GM21786 (cell line): ENCODE results near the gene ABCA3.

Experiments used
- ATAC-seq: cut with Tn5 transposase; IDR thresholded peaks from one replicate; pipeline ENCODE4 v1.9.1; 2021; ENCODE audit not compliant: unreplicated experiment

Gene ABCA3

DNA sequence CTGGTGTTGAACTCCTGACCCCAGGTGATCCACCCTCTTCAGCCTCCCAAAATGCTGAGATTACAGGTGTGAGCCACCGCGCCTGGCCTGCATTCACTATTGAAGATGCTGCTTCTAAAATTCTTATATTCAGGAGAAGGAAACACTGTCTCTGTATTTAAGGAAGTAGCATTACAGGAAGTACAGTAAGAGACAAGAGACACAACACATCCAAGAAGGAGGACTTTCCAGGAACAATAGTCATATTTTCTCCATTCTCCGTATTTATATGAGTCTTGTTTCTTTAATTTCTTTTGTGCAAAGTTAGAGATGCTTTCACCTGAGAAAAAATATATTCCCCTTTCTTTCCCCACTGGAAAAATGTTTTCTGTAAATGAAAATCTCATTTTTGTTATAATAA is 18.3 kb upstream of the ABCA3 start:
- ATAC-seq = no peak

DNA sequence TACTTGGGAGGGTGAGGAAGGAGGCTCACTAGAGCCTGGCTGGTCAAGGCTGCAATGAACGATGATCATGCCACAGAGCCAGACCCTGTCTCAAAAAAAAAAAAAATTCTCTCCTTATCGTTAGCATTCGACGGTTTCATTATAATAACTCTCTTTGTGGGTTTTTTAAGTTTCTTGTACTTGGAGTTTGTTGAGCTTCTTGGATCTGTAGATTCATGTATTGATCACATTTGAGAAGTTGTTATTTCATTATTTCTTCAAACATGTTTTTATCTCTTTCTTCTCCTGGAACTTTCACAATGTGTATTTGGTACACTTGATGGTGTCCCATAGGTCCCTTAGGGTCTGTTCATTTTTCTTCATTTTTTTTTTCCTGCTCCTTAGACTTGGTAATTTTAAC is 16.8 kb upstream of the ABCA3 start:
- no peak for ATAC-seq

DNA sequence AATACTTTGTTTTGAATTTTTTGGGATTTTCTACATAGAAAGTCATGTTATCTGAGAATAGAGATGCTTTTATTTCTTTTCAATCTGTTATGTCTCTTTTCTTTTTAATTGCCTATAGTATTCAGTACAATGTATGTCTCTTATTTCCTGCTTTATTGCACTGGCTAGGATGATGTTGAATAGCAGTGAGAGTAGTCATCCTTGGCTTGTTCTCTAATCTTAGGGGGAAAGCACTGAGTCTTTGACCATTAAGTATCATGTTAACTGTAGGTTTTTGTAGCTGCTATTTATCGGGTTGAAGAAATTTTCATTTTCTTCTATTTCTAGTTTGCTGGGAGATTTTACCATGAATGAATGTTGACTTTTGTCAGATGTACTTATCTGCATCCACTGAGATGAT is 10.0 kb upstream of the ABCA3 start:
- no peak for ATAC-seq

DNA sequence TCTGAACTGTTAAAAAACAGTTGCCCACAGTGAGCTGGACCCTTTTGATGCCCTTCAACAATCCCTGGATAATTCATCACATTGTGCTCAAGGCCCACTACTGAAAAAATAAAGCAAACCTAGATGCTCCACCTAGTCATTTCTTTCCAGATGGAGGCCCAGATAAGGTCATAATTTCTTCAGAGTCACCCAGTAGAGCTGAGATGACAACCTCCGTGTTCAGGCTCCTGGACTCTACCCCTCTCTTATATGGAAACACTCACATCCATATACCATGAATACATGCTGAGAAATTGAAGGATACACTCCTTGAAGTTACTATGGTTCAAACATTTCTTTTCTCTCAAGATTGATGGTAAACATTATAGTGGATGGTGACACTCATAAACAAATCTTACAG is 2.7 kb upstream of the ABCA3 start:
- ATAC-seq = no peak

DNA sequence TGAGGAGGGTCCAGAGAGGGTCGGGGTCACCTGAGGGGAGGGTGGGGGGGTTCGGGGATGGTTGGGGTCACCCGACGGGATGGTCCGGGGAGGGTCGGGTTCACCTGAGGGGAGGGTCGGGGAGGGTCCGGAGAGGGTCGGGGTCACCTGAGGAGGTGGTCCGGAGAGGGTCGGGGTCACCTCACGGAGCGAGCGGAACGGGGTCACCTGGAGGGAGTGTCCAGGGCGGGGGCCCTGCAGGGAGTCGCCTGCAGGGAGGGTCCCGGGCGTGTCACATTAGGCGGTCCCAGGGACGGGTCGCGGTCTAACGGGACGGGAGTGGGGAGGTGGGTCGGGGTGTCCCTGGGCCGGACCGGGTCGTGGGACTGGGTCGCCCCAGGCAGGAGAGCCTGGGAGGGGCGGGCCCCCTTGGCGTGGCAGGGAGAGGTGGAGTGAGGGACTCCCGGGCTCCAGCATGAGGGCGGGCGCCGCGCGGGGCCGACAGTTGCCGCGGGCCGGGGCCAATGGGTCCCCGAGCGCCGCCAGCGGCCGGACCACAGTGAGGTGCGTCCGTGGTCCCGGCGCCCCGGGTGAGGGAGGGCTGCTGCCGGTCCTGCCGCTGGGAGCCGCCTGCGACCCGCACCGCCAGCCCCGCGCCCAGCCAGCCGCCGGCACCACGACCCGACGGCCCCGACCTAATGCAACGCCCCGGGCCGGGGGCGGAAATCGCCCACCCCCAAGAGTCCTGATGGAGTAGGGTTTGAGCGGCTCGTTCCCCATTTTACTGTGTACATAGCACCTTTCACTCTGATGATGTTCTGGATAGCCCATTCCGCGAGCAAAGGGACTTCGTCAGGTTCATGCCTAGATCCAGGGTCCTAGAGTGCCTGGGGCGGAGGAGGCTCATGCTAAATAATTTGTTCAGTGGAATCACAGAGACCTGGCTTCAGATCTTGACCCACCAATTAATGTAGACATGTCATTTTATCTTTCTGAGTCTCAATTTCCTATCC is 1.2 kb upstream of the ABCA3 start:
- ATAC-seq = no peak

DNA sequence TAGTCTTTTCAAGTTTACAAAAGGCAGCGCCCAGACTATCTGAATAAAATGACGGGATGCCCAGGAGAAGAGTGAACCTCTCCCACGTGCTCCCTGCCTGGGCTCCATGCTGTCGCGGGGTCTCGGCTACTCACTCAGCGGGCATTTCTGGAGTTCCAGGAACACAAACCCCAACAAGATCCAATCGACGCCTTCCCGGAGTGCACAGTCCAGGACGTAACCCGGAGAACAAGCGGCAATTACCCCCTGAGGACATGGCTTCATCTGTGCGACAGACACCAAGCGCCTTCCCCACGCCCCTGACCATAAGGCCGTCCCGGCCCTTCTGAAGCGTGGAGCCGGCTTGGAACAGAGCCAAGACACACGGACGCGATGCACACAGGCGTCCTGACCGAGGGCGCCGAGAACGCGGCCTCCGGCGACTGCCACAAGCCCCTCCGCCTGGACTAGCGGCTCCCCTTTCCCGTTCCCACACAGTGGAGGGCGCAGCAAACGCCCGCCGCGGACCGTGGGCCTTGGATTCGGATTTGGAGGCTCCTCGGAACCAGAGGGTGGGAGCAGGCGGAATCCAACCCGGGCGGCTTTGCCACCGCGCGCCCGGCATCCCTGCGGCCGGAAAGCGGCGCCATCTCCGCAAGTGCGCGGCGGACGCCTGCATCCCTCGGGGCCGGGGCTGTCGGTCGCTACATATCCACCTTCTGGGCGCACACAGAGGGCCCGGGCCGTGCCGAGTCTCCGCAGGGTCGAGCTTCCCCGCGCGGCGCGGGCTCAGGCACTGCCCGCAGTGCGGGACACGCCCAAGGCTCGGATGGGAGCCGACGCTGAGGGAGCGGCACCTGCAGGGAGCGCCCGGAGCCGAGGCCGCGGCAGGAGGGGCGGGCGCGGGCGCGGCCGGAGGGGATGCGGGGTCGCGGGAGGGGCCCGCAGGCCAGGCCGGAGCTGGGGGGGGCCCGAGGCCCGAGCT is 725 bp downstream of the ABCA3 start:
- ATAC-seq = peak; percentile 24

DNA sequence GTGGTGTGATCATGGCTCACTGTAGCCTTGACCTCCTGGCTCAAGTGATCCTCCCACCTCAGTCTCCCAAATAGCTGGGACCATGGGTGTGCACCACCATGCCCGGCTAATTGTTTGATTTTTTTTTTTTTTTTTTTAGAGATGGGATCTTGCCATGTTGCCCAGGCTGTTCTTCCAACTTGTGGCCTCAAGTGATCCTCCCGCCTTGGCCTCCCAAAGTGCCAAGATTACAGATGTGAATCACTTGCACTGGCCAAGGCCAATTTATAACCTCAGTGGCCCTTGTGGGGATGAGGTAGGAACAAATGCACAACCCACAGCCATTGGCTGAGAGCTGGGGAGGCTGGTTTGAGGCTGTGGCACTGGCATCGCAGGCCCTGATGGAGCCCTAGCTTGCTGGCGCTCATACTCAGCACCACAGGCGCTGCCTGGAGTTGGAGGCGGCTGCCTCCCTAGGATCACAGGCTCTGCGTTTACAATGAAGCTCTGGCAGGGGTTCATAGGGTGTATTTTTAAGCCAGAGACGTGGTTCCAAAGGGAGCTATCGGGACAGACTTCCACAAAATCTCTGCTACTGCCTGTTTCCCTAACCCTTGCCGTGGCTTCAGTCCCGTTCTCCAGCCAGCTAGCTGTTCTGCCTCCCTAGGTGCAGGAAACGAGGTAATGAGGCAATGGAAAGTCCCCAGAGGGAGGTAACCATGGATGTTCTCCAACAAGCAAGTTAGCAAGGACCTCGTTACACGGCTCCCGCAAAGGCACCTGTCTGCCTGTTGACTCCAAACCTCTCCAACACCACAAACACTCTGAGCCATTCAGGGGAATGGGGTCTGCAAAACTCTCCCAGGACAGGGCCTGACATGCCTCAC is 2.9 kb downstream of the ABCA3 start:
- ATAC-seq = no peak

DNA sequence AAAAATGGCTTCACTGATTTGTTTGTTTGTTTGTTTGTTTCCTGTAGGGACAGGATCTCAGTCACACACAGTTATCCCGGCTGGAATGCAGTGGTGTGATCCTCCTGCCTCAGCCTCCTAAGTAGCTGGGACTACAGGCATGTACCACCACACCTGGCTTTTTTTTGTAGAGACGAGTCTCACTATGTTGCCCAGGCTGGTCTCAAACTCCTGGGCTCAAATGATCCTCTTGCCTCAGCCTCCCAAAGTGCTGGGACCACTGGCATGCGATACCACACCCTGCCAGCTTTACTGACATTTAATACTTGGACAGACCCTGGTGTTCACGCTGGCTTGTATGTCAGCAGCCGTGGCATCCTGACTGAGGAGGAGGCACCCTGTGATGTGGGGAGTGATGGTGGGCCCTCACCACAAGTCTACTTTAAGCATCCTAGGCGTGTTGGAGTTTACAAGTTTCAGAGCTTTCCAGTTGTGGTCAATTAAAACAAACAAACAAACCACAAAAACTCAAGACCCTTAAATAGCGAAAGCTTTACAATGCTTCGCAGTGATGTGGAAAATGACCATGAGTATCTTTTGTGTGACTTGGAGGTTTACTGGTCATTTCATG is 5.1 kb downstream of the ABCA3 start:
- ATAC-seq = no peak

DNA sequence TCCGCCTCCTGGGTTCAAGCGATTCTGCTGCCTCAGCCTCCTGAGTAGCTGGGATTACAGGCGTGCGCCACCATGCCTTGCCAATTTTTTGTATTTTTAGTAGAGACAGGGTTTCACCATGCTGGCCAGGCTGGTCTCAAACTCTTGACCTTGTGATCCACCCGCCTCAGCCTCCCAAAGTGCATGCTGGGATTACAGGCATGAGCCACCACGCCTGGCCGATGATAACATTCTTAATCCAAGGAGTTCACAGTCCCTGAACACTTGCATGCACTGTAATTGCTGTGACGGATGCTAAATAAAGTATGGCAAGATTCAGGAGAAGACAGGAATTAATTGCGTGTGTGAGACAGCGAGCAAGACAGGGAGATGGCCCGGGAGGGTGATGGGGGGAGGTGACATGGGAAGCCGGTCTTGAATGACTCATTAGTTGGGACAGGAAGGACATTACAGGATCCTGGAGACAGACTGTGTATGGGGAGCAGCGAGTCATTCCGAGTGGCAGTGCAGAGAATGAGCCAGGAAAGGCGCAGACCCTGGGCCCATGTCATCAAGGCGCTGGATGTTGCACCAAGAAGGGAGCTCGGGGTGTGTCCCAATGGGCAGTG is 6.7 kb downstream of the ABCA3 start:
- ATAC-seq = no peak

DNA sequence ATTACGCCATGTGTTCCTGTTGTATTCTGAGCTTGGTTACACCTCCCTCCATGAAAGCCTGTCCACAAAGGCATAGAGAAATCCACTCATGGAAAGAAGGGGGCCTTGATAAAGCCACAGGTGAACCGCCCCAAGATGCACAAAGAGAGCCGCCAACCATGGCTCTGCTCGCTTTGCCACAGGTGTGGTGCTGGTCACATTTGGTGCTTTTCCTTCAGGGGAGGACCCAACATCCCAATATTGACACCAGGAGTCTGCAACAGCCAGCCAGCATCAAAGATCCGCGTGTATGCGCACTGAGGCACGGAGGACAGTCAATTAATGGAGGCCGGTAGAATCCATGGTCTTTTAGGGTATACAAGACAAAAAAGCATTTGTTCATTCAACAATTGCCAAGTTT is 7.3 kb downstream of the ABCA3 start:
- ATAC-seq = no peak

DNA sequence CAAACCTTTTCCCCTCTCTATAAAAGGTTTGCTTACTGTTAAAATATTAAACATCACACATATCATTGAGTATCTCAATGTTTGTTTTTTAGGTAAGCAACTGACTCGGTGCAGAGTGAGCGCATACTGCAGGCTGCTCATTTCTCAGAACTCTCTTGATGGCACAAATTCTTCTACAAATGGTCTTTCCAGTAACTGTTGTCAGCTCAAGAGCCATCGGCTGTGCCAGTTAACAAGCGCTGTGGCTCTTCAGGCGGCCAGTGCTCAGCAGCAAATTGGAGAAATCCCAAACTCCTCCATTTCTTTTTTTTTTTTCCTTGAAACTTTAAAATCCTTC is 8.6 kb downstream of the ABCA3 start:
- ATAC-seq = no peak

DNA sequence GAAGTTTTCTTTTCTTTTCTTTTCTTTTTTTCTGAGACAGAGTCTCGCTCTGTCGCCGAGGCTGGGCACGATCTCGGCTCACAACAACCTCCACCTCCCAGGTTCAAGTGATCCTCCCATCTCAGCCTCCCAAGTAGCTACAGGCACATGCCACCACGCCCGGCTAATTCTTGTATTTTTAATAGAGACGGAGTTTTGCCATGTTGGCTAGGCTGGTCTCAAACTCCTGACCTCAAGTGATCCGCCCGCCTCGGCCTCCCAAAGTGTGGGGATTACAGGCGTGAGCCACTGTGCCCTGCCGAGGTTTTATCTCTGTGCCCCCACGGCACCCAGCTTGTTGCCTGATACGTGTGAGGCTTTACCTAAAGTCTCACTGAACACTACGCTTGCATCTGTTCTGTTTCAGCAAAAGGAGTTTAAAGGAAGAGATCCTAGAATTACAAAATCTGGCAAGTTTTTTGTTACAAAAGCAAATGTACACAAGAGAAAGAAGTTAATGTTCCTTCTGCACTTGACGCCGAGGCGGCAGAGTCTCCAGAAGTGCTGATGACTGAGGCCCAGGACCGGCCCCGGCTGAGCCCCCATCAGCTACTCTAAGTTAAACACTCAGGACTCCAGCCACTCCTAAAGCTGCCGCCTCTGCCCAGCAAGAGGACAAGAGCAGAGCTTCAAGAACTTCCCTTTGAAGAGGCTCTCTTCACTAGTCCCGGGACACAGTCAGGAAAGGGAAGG is 9.2 kb downstream of the ABCA3 start:
- ATAC-seq = no peak

DNA sequence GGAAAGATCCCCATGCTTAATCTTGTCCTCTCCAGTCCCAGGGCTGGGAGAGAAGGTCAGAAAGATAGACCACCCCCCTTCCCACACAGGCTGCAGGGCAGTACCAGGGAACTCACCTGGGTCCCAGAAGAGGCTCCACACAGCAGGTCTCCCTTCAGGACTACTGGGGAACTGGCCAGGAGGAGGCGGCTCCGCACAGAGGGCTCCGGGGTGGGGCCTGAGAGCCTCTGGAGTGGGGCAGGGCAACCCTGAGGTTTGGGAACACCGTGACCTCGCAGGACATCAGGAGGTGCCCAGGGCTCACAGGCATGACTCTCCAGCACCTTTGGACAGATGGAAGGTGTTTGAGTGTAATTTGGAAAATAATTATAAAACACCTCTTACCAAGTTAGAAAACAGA is 11.0 kb downstream of the ABCA3 start:
- no peak for ATAC-seq

DNA sequence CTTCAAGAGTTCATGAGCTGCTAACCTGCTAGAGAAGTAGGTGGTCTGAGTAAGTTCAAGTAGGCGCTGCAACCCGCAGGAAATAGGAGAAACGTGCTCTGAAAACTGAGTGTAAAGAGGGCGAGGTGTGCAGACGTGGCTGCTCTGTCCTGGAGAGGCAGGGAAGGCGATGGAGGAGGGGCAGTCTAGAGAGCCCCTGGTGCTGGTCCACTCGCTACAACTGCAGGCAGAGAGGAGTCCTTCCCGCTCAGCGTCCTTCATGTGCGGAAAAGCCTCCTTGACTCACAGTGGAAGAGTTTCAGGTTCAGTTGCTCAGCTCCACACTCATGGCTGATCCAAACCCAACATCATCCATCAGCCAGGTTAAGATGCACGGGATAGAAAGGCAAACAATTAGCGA is 12.1 kb downstream of the ABCA3 start:
- no peak for ATAC-seq

DNA sequence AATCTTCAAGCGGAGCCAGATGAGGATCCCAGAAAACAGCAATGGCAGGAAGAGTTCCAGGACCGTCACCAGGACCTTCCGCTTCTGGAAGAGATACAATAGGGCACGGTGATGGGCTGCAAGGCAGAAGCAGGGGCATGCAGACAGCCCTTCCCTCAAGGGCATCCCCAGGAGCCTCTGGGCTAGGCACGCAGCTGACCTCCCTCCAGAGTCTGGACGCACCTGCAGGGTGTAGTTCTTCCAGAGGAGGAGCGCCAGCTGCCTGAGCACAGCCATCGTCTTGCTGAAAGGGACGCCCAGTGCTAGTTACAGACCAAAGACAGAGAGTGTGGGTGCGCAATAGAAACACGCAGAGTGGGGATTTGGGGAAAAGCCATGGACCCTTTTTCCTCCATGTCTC is 14.3 kb downstream of the ABCA3 start:
- ATAC-seq = no peak

DNA sequence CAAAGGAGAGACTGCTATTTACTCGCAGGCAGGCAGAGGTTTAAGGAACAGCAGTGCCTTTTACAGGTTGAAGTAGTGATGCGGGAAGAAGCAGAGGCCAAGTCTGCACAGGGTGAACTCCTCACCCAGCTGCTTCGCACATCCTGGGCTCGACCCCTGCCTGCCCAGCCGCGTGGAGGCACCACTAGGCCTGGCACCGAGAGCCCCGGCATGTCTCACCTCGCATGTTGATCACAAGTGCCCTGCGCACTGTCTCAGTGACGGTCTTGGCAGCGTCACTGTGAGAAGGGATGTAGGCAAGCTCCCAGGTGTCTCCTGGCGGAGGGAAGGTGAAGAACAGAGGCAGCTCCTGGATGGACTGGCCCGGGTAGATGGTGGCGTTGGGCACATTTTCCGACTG is 14.7 kb downstream of the ABCA3 start:
- no peak for ATAC-seq

DNA sequence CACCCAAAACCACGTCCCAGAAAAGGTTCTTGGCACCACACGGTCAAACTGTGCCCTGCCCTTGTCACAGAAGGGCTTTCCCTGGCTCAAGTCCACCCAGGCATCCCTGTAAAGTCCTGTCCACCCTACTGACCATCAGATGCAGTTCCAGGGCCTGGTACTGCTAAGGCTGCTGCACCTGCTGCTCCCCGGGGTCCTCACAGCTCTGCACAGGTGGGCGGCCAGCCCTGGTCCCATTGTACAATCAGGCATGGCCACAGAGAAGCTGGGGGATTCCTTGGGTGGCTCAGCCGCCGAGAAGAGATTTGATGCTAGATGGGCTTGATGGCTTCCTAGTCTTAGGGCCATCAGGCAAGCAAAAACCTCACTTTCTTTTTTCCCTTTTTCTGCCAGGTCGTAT is 15.3 kb downstream of the ABCA3 start:
- ATAC-seq = no peak

DNA sequence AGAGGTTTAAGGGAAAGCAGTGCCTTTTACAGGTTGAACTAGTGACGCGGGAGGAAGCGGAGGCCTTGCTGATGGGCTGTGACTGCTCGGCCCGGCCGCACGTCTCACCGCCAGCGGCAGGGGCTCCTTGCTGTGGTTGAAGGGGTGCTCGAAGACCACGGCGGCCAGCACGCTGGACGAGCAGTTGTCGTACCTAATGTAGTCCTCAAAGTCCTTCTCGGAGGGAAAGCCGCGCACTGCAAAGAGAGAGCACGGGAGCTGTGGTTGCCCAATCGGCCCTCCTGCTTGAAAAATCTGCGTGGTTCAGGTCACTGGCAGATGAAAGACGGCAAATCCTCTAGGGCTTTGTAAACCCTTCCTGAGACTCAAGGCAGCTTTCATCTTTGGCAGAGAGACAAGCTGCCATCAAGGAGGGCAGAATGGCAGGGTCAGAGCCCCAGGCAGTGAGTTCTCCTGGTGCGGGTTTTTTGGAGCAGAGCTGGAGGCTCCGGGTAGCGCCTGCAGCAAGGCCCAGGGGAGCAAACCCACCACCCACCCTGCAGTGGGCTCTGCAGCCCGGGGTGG is 16.1 kb downstream of the ABCA3 start:
- no peak for ATAC-seq

DNA sequence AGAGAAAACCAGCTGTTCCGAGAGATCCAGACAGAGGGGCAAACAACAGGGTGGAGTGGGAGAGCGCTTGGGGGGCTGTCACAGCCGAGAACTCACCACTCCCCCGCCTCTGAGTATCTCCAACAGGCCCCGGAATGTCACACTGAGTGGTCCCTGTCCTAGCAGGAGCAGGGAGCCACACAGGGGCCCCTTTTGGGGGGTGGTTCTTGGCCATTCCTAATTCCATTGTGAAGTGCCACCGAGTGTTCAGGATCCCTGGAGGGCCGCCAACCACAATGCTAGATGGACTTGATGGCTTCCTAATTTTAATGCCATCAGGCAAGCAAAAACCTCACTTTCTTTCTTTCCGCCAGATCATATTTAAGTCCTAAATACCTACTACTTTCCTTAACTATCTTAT is 16.8 kb downstream of the ABCA3 start:
- ATAC-seq = no peak
